NCI-H524 treated with DMSO at 0.1 percent for 48 hours (cell line): ENCODE data around the gene TMEM143.
"Not testable (repeated sequence)": the region's sequence is repeated elsewhere in the genome, so short reads cannot be mapped to it uniquely, and the experiment has no call there.

ENCODE experiments used
- DNase-seq: peaks from one replicate; lab custom pipeline; 2025; lab: John Stamatoyannopoulos, UW

TMEM143 gene

GRCh38 chr19:48391100-48392005, 27.6 kb upstream of the TMEM143 start, which contains the start of gene KDELR1:
TSS of gene KDELR1 (minus strand) at chr19:48391551. CDS start at chr19:48391358, 193 bp downstream.
- DNase-seq: no peak

DNA sequence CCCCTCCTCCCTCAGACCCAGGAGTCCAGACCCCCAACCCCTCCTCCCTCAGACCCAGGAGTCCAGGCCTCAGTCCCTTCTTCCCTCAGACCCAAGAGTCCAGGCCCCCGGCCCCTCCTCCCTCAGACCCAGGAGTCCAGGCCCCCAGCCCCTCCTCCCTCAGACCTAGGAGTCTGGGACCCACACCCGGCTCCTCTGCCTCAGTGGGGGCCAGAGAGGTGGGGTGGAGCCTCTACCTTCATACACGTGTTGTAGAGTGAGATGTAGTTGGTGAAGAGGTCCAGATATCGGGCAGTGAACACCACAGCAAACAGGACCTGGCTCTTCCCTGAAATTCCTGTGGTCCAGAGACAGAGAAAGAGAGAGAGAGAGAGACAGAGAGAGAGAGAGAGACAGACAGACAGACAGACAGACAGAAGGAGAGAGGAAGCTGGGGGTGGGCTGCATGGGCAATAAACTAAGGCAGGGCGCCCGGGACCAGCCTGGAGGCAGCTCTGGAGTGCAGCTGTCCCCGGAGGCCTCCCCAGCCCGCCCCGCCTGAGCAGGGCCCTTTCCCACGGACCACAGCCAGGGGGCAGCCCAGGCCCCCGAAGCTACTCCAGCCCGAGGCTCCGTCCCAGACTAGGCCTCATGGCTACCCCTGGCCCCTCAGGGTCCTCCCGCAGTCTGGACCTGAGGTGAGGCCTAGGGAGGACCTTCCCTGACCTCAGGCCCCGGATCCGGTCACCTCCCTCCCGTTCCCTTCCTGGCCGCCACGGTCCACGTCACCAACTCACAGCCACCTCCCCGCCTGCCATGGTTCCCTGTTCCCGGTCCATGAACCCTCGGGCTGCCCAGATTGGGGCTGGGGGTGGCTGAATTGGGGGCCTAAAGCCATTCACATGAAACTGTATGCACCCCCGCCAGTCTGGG, 26.7 kb upstream of the TMEM143 start:
- DNase-seq: no peak

- DNase-seq: no peak
Observed at GRCh38 chr19:48386981-48387380, 23.2 kb upstream of the TMEM143 start.

GRCh38 chr19:48385461-48386087, 21.8 kb upstream of the TMEM143 start:
- no peak for DNase-seq

DNA sequence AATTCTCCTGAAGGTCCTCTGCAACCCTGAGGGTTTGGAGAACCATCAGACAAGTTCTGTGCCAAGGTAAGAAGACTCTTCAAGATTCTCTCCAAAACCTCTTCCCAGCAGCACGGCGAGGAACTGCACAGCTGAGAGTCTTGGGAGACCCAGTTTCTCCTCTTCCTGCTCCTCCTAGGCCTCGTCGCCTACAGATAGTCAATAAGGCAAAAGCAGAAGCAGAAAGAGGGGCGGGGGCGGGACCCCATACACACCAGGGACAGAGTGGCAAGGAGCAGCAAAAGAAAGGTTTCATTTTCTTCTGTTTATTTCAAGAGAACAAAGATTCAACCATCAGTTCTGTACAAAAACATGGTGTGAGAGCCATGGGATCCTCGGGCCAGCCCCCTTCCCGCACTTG, 18.5 kb upstream of the TMEM143 start:
- no peak for DNase-seq

- DNase-seq: no peak
Observed at GRCh38 chr19:48381178-48381950, 17.6 kb upstream of the TMEM143 start.

GRCh38 chr19:48379058-48379457, 15.3 kb upstream of the TMEM143 start:
- no peak for DNase-seq

DNA sequence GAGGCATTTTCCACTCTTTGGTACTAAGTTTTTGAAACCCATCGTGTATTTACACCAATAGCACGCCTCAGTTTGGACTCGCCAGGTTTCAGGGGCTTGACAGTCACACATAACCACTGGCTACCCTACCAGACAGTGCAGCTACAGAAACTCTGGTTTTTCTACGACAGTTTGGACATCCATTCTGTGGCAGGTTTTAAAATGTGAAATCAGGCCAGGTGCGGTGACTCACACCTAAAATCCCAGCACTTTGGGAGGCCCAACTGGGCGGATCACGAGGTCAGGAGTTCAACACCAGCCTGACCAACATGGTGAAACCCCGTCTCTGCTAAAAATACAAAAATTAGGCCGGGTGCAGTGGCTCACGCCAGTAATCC, 14.4 kb upstream of the TMEM143 start:
- DNase-seq: no peak

GRCh38 chr19:48373567-48373966, 9.8 kb upstream of the TMEM143 start:
- no peak for DNase-seq

GRCh38 chr19:48372904-48373303, 9.2 kb upstream of the TMEM143 start:
- peak; percentile 55 for DNase-seq

- not testable (repeated sequence) for DNase-seq
Observed at GRCh38 chr19:48371771-48372170, 8.0 kb upstream of the TMEM143 start.

GRCh38 chr19:48371367-48371766, 7.6 kb upstream of the TMEM143 start:
- DNase-seq: no peak

GRCh38 chr19:48370955-48371354, 7.2 kb upstream of the TMEM143 start:
- DNase-seq: no peak

GRCh38 chr19:48368936-48369335, 5.2 kb upstream of the TMEM143 start:
- DNase-seq: peak; percentile 92

GRCh38 chr19:48367855-48368254, 4.1 kb upstream of the TMEM143 start:
- DNase-seq: peak; percentile 9

GRCh38 chr19:48365602-48366001, 1.9 kb upstream of the TMEM143 start:
- DNase-seq: no peak

- no peak for DNase-seq
Observed at GRCh38 chr19:48364598-48365348, 1.0 kb upstream of the TMEM143 start.

DNA sequence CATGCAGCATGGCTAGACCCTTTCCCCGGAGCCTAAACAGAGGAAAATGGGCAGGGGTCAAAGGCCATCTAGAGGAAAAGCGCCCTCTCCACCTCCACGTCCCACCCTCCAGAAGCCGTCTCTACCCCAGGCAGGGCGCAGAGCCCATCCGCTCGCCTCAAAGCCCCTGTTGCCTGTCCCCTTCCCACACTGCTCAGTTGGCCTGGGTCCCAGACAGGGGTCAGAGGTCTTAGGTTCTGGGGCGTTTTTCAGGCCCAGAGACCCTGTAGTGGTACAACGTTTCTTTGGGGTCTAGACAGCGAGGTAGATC, 285 bp downstream of the TMEM143 start:
- no peak for DNase-seq

DNA sequence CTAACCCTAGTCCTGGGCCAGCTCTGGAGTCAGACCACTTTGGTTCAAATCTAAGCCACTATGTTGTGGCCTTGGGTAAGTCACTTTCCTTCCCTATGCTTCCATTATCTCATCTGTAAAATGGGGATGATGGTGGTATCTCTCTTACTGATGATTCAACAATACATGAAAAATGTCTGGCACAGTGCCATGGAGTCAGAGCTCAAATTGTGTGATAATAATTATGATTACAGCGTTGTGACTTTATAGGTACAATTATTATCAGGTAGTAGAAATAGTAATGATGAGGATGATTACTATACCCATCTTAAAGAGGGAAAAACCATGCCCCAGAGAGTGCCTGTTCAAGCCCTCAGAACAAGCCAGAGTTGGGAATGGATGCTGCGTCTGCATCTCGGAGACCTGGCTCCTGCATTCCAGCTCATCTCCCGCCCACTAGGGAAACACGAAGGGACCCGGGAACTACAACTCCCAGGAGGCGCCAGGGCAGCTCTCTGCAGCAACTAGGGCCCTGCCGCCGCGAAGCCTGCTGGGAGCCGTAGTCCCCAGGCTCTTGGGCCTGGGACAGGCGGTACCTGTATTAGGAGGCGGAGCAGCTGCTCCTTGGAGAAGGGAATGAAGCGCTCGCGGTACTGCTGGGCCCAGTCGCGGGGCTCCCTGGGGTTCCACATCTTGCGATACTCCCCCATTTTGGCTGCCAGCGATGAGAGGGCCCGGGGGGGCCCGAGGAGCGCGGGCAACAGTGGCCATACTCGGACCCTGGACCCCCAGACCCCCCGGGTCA, 832 bp downstream of the TMEM143 start:
- DNase-seq: peak; percentile 84

- no peak for DNase-seq
Observed at GRCh38 chr19:48361912-48362311, 1.8 kb downstream of the TMEM143 start.
